ENCODE data around the gene LRMDA.

GRCh38 chr10:75982611-75983369 is 551.4 kb downstream of the LRMDA start:
- TF ChIP-seq POLR2AphosphoS5 (IDR thresholded peaks at IDR 0.05) (no peak), CTCF (IDR thresholded peaks at IDR 0.05) (no peak), POLR2A (IDR thresholded peaks at IDR 0.05) (no peak)
